GM12878 (cell line): ENCODE results near the gene FAM237B.

ENCODE experiments used
- BRCA1 ChIP-seq: IDR thresholded peaks from 2 replicates; pipeline ENCODE4 v1.6.1; 2011; ENCODE audit warnings: low read depth, low read length, improper control_type of control experiment
- CHD4 ChIP-seq: fragments of 200-600 bp; sonication (generic); IDR thresholded peaks from 2 replicates; pipeline ENCODE4 v1.6.1; 2016; ENCODE audit warnings: mild to moderate bottlenecking
- CREM ChIP-seq: IDR thresholded peaks from 2 replicates; pipeline ENCODE4 v1.6.1; 2014; ENCODE audit warnings: antibody characterized with exemption, low read depth
- CTCF ChIP-seq, 3 experiments: IDR thresholded peaks in 2 of 3; conservative IDR thresholded peaks in 1 of 3; 2 replicates each; pipeline ENCODE4 v1.5.1; 2011; ENCODE audit warnings: low read depth in 3 of 3, low read length in 3 of 3, mild to moderate bottlenecking in 3 of 3, control low read depth in 2 of 3, moderate library complexity in 2 of 3, inconsistent platforms in 1 of 3, mixed read lengths in 1 of 3; ENCODE audit not compliant: control insufficient read depth in 2 of 3, insufficient read depth in 1 of 3; ENCODE audit errors: extremely low read depth in 1 of 3
- EP300 ChIP-seq, 2 experiments: fragments of 150-350 bp in 1 of 2; IDR thresholded peaks; 2 replicates each; pipeline ENCODE4 v1.6.1; 2011 to 2012; ENCODE audit warnings: low read depth in 2 of 2, low read length in 2 of 2, borderline replicate concordance in 1 of 2, improper control_type of control experiment in 1 of 2, inconsistent platforms in 1 of 2; ENCODE audit not compliant: control insufficient read depth in 1 of 2
- JUND ChIP-seq: IDR thresholded peaks from 2 replicates; pipeline ENCODE4 v1.6.1; 2012; ENCODE audit warnings: low read depth, mild to moderate bottlenecking, low read length, improper control_type of control experiment, moderate library complexity
- POLR2A ChIP-seq: IDR thresholded peaks from 2 replicates; pipeline ENCODE4 v1.6.1; 2011; ENCODE audit warnings: low read depth, mild to moderate bottlenecking, low read length
- RB1 ChIP-seq: fragments of 450-650 bp; formaldehyde crosslinking; IDR thresholded peaks from 2 replicates; pipeline ENCODE4 v1.6.1; 2017; ENCODE audit warnings: mild to moderate bottlenecking, borderline replicate concordance
- ZSCAN29 ChIP-seq: fragments of 450-650 bp; IDR thresholded peaks from 2 replicates; pipeline ENCODE4 v1.6.1; 2017; ENCODE audit warnings: mild to moderate bottlenecking, moderate library complexity

GRCh38 chr7:90346336-90347125 lies 25.4 kb upstream of the FAM237B start, which contains the start of gene GTPBP10:
- TF ChIP-seq CREM (peak; percentile 100), ZSCAN29 (0 out of 2 replicates have a peak, but pooled peaks have one; percentile 10), JUND (no peak), BRCA1 (no peak), POLR2A (peak; percentile 99), EP300 (IDR thresholded peaks at IDR 0.05; ENCODE audit: borderline replicate concordance in 1 of 2, control insufficient read depth in 1 of 2, low read depth in 2 of 2, low read length in 2 of 2) (peak in 1 of 2 experiments; percentile 64; a peak in 1 of 4 replicates), RB1 (peak; percentile 61; the same call in 1 of the 2 replicates), CTCF (IDR thresholded peaks at IDR 0.05 in 2 of 3, conservative IDR thresholded peaks at IDR 0.05 in 1 of 3; ENCODE audit: control insufficient read depth in 2 of 3, extremely low read depth in 1 of 3, insufficient read depth in 1 of 3, low read depth in 3 of 3, low read length in 3 of 3) (peak; percentile 82 to 87 (median 85)), CHD4 (no peak)
